Ammon's horn (tissue), 1 donor: ENCODE data around the gene SF3A1.

Experiments
- DNase-seq: peaks from one replicate; pipeline ENCODE4 v3.0.0-alpha.2; 2016; ENCODE audit warnings: low spot score

The SF3A1 gene

DNA sequence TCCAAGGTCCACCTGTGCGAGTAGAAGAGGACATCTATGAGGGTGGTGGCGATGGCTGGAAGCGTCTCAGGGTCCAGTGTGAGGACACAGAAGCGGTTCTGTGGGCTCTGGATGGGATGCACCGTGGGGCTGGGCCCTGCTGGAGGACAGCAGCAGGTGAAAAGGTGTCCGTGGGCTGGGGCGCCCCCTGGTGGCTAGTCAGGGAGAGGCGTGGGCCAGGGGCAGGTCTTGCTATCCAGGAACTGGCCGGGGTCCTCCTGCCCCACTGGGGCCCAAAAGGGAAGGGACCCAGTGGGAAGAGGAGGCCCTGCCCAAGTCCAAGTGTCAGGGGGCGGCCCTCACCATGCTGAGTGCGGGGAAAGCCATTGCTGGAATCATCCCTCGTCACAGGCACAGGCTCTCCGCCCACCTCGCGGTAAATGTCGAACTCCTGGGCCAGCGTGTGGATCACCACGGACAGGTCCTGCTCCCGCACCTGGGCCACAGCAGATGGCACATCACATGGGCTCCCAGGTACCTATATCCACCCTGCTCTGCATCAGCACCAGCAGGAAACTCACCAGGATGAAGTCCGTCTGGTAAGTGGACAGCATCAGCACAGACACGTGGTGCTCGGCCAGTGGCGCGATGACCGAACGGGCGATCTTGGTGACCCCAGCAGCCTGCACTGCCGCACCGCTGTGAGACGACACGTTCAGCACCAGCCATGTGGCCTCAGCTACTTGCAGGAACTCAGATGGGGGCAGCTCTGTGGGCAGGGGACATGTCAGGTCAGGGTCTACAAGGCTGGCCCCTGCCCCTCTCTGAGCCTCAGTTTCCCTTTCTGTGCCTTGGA is 69.7 kb downstream of the SF3A1 start:
- peak; percentile 55 for DNase-seq

GRCh38 chr22:30286331-30286730 is 70.4 kb downstream of the SF3A1 start:
- DNase-seq = no peak

- DNase-seq = no peak
These were observed 70.9 kb downstream of the SF3A1 start for GRCh38 chr22:30285846-30286200.

DNA sequence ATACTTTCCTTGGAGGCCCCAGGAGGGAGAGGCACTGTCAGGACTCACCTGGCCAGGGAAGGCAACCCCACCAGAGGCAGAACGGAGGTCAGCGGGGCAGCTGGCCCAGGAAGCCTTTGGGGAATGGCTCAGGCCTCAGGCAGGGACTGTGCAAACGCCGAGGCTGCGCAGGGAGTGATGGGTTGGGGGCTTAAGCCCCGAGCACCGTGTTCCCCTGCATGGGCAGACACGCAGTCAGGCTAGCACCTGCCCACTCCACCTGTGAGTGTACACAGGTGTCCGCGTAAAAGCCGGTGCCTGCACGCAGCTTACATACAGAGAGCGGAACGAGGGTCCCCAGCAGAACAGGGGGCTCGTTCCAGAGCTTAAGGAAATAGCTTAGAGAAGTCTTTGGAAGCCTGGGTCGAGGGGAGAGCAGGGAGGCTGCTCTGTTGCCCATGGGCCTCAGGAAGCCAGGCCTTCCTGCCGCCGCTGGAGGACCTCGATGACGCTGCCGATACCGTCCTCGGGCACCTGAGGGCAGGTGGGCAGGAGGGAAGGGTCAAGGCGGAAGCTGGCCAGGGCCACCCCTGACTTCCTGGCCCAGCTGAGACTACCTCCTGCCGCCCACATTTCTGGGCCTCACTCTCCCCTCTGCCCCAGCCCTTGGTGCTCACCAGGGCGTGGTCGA is 71.4 kb downstream of the SF3A1 start:
- no peak for DNase-seq

DNA sequence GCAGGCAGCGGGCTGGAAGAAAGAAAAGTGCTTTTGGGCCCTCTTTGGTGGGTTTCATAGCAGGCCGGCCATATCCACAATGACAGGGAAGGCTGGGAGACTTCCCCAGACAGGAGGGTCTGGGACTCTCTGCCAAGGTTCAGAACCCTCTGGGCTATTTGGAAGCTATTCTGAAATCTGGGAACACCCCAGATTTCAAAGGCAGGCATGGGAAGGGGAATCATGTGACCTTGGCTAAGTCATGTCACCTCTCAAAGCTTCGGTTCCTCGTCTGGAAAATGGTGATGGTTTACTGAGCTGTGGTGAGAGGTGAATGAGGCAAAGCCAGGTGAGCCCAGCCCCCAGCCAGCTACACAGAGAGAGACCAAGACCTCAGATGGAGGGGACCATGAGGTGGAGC is 72.0 kb downstream of the SF3A1 start:
- DNase-seq = no peak

DNA sequence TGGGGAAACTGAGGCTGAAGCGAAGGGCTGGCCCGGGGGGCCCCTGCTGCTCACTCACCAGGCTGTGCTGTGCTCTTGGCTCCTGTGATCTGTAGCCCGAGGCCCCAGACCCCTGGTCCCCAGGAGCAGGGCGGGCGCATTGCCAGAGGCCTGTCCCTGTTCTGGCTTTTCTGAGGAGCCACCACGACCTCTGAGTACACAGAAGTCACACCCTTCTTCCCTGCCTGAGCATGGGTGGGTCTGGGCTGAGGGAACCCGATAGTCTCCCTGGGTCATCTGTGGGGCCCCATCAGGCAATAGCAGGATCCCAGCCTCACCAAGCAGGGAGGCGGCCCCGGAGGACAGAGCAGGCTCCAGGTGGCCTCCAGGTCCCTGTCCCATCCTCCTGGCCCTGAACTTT is 72.5 kb downstream of the SF3A1 start:
- no peak for DNase-seq

DNA sequence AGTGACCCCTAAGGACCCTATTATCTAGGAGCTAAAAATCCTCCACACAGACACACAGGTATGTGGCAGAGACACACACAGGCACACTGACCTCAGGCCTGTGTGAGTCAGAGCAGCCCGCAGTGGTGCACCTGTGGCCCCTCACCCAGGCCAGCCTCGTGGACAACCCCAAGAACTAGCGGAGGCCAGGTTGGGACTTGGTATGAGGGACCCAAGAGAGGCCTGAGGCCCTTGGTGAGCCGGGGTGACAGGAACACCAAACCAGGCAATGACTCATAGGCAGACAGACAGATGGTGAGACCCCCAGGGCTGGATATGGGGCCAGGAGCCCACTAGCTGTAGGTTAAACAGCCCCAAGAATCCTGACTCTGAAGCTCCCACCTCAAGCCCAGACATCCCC is 73.4 kb downstream of the SF3A1 start:
- no peak for DNase-seq

GRCh38 chr22:30282616-30283046 is 74.1 kb downstream of the SF3A1 start:
- DNase-seq = no peak
